Activated T-cell treated with anti-CD3 and anti-CD28 coated beads, Interleukin-2, amount 50 U/mL, for 72 hours (primary cell): ENCODE measurements around the gene IGF2BP3. TPM values are rescaled to one million over a fixed set of nuclear protein-coding genes. Genes with fewer than 3 reads are reported as not detected.
"Not testable (repeated sequence)": the region's sequence is repeated elsewhere in the genome, so short reads cannot be mapped to it uniquely, and the experiment has no call there.

Experiments used
- ATAC-seq, 2 donors: fragments of 150-1000 bp; cut with Tn5 transposase; replicated peaks in 1 of 2; 2 replicates each; pipeline ENCODE4 v1.10.0; 2021; ENCODE audit warnings: moderate library complexity in 2 of 2, mild to moderate bottlenecking in 1 of 2
- DNase-seq, 2 donors: peaks; one replicate each; pipeline ENCODE4 v3.0.0; 2021 to 2022; ENCODE audit warnings: mixed read lengths in 1 of 2
- H3K27ac Mint-ChIP-seq: one replicate; pipeline ENCODE4 v1.8.0; 2022; ENCODE audit warnings: mild to moderate bottlenecking, moderate library complexity, mixed read lengths
- H3K27me3 Mint-ChIP-seq: one replicate; pipeline ENCODE4 v1.8.0; 2022; ENCODE audit warnings: low read depth, mixed read lengths
- H3K36me3 Mint-ChIP-seq, 2 donors: one replicate each; pipeline ENCODE4 v1.8.0; 2022; ENCODE audit warnings: mixed read lengths in 2 of 2, mild to moderate bottlenecking in 1 of 2; ENCODE audit not compliant: insufficient read depth in 2 of 2
- H3K4me1 Mint-ChIP-seq: one replicate; pipeline ENCODE4 v1.8.0; 2022; ENCODE audit warnings: low read depth, mixed read lengths
- H3K4me3 Mint-ChIP-seq, 2 donors: one replicate each; pipeline ENCODE4 v1.8.0; 2022; ENCODE audit warnings: mild to moderate bottlenecking in 2 of 2, mixed read lengths in 2 of 2, moderate library complexity in 2 of 2
- H3K9me3 Mint-ChIP-seq, 2 donors: one replicate each; pipeline ENCODE4 v1.8.0; 2022; ENCODE audit warnings: mixed read lengths in 2 of 2
- total RNA-seq, 2 donors: library from RNA; stranded (reverse); gene quantifications; one replicate each; pipeline ENCODE4 v1.2.3, GENCODE V29; 2022

Gene IGF2BP3
- total RNA-seq, 2 donors from 2014 or later: 2.0 to 2.6 TPM

DNA sequence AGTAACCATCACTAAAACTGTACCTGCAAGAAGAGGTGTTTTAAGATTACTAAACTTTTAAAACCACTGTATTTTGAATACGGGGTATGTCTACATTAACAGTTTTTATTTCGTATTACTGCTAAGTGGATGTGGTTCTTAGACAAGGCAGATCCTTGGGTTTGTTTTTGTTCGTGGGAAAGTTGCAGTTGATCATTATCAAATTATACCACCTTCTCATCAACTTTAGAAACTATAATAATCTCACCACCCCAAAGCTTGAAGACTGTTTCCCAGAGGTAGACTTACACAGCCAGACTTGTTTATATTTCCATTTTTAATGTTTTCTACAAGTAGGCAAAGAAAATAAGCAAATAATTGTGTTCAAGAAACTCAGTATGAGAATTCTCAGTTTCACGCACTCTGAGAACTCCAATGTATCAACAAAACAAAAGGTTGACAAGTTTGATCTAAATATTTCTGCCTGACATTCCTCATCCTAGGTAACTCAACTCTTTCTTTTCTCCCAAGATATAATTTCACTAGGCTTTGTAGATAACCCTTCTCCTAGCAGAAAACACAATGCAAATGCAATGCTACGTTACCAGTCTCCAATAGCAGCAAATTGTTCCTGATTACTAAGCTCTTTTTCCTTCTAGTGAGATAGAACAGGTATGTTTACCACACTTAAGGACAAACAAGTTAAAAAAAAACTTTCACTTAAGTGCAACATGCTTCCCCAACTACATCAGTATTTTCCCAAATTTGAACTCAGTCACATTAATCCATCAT, 36.0 kb downstream of the IGF2BP3 start:
- no peak for DNase-seq

DNA sequence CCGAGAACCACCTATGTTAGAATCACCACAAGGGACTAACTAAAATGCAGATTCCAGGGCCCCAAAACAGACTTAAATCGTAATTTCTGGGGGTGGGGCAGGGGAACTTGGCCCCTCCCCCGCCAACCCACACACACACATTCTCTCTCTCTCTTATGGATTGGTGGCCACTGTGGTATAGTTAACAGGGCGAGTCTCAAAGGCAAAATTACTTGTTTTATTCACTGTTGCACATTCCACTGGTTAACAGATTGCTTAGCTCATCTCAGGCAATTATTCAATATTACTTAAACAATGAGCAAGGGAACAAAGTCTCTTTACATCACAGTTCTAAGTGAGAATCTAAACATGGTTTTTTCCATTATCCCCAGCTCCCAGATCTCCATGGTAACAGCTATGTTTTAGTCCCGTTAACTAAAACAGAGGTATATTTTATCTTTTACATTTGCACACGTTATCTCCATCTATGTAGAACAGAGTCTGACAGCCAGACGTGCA, 38.5 kb downstream of the IGF2BP3 start:
- peaks cover 55% of the 10 kb centered on the region for H3K27me3 Mint-ChIP-seq
- H3K27ac Mint-ChIP-seq: no peak overlapping the region
- peaks cover 11% of the 10 kb centered on the region for H3K4me1 Mint-ChIP-seq
- H3K36me3 Mint-ChIP-seq: no peaks in the 10 kb centered on the region
- H3K4me3 Mint-ChIP-seq: no peak overlapping the region
- ATAC-seq (no peak), DNase-seq (no peak)
- H3K9me3 Mint-ChIP-seq: no peaks in the 10 kb centered on the region

More for the DNA sequence above, 36.0 kb downstream of the IGF2BP3 start:
- H3K9me3 Mint-ChIP-seq: no peaks in the 10 kb centered on the region
- no peak overlapping the region for H3K4me3 Mint-ChIP-seq
- no peak overlapping the region for H3K27ac Mint-ChIP-seq
- H3K27me3 Mint-ChIP-seq: peaks cover 49% of the 10 kb centered on the region
- ATAC-seq: no peak
- H3K4me1 Mint-ChIP-seq: peaks cover 6% of the 10 kb centered on the region
- no peaks in the 10 kb centered on the region for H3K36me3 Mint-ChIP-seq

DNA sequence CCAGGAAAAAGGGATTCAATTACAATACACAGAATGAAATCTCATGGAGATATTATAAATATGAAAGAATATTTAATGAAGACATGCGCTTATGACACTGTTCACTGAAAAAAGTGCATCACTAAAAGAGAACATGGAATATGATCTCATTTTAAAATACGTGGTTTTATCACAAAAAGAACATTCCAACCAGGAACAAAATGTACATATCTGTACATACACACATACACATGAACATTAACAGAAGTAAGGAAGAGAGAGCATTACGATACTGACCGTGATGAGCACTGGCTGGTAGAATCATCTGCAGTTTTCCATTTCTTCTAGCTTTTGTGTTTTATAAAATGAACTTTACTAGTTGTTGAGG, 39.4 kb downstream of the IGF2BP3 start:
- no peak overlapping the region for H3K27ac Mint-ChIP-seq
- no peak overlapping the region for H3K4me3 Mint-ChIP-seq
- ATAC-seq: no peak
- no peaks in the 10 kb centered on the region for H3K36me3 Mint-ChIP-seq
- H3K4me1 Mint-ChIP-seq: peaks cover 14% of the 10 kb centered on the region
- H3K9me3 Mint-ChIP-seq: no peaks in the 10 kb centered on the region
- peaks cover 58% of the 10 kb centered on the region for H3K27me3 Mint-ChIP-seq
- DNase-seq: no peak

DNA sequence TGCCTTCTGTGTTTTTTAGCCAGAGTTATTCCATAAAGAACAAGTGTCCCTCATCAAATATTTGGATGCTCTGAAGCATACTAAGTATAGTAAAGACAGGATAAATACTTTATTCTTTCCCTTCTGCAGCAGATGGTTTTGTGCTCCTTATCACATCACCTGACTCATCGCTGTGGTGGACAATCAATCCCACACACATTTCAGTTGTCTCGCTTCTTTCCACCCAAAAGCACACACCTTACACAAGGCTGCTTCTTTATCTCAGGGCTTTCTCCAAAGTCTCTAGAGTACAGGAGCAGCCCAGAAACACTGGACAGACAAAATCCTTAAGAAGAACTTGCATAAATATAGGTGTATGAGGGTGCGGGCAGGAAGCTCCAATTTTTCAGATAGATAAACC, 43.4 kb downstream of the IGF2BP3 start:
- Mint-ChIP-seq H3K4me1 (peaks cover 14% of the 10 kb centered on the region), H3K36me3 (no peaks in the 10 kb centered on the region), H3K9me3 (no peaks in the 10 kb centered on the region), H3K4me3 (no peak overlapping the region), H3K27ac (no peak overlapping the region), H3K27me3 (peaks cover 50% of the 10 kb centered on the region)
- ATAC-seq (peak in 1 of 2 donors; percentile 60), DNase-seq (no peak)

DNA sequence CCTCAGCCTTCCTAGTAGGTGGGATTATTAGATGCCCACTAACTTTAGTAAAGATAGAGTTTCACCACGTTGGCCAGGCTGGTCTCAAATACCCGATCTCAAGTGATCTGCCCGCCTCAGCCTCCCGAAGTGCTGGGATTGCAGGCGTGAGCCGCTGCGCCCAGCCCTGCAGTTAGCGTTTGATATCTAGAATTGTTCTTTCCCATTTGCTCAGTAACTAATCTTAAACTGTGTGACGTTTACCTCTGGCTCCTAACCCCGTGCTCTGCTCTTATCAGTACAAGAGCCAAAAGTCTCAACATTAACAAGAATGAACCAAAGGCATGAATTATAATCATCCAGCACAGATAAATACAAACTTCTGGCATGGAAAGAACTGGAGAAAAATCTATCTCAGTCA, 47.4 kb downstream of the IGF2BP3 start:
- H3K4me3 Mint-ChIP-seq: no peak overlapping the region
- no peak overlapping the region for H3K27ac Mint-ChIP-seq
- no peak for DNase-seq
- no peaks in the 10 kb centered on the region for H3K36me3 Mint-ChIP-seq
- no peaks in the 10 kb centered on the region for H3K9me3 Mint-ChIP-seq
- peaks cover 32% of the 10 kb centered on the region for H3K4me1 Mint-ChIP-seq
- H3K27me3 Mint-ChIP-seq: peaks cover 19% of the 10 kb centered on the region
- ATAC-seq: no peak

DNA sequence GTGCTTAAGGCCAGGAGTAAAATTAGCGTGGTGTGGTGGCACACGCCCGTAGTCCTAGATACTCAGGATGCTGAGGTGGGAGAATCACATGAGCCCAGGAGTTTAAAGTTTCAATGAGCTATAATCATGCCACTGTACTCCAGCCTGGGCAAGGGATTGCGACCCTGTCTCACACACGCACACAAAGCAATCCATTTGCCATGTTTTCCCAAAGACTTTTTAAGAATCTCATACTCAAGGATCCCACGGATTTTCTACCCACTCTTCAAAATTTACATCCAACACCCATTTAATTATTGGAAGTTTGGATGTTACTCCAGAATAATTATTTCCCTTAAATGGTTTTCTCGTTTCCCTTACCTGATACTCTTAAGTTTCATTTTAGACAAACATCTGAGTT, 47.9 kb downstream of the IGF2BP3 start:
- DNase-seq: no peak

DNA sequence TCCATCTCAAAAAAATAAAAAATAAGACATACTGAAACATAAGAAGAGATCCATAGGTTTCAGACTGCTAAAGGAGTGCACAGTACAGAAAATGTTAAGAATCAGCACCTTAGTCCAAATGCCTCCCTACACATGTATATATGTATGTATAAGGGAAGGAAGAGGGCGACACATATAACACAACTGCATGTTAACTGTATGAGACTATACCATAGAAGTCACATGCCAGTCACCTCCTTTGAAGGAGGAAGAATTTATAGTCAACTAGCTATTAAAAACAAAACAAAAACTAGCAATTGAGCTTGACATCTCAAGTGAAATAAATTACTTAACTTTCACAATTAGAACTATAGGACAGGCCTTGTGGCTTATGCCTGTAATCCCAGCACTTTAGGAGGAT, 50.4 kb downstream of the IGF2BP3 start:
- no peaks in the 10 kb centered on the region for H3K9me3 Mint-ChIP-seq
- H3K4me1 Mint-ChIP-seq: peaks cover 28% of the 10 kb centered on the region
- no peak overlapping the region for H3K4me3 Mint-ChIP-seq
- DNase-seq (no peak), ATAC-seq (peak in 1 of 2 donors; percentile 25)
- H3K27me3 Mint-ChIP-seq: peaks cover 14% of the 10 kb centered on the region
- H3K27ac Mint-ChIP-seq: no peak overlapping the region
- H3K36me3 Mint-ChIP-seq: no peaks in the 10 kb centered on the region

More for the DNA sequence above, 47.9 kb downstream of the IGF2BP3 start:
- ATAC-seq: no peak
- H3K27me3 Mint-ChIP-seq: peaks cover 18% of the 10 kb centered on the region
- H3K27ac Mint-ChIP-seq: no peak overlapping the region
- no peaks in the 10 kb centered on the region for H3K36me3 Mint-ChIP-seq
- no peak overlapping the region for H3K4me3 Mint-ChIP-seq
- peaks cover 36% of the 10 kb centered on the region for H3K4me1 Mint-ChIP-seq
- H3K9me3 Mint-ChIP-seq: no peaks in the 10 kb centered on the region

DNA sequence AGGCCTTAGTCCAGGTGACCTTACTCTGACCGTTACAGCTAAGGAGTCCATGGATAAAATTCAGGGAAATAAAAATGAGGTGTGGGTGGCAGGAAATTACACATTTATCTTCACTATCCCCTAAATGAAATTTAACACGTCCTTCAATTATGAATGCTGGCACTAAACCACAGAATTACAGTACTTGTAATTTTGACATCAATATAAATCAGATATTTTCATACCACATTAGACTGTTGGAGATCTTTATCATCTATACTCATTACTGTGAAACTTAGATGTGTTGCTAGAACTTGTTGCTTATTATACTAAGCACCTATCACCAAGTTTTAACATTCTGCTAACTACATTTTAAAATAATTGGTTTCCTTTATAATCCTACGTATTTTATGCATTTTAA, 51.1 kb downstream of the IGF2BP3 start:
- Mint-ChIP-seq H3K27ac (no peak overlapping the region), H3K27me3 (peaks cover 14% of the 10 kb centered on the region), H3K4me3 (no peak overlapping the region), H3K9me3 (no peaks in the 10 kb centered on the region), H3K4me1 (peaks cover 28% of the 10 kb centered on the region), H3K36me3 (no peaks in the 10 kb centered on the region)
- DNase-seq (no peak), ATAC-seq (no peak)

DNA sequence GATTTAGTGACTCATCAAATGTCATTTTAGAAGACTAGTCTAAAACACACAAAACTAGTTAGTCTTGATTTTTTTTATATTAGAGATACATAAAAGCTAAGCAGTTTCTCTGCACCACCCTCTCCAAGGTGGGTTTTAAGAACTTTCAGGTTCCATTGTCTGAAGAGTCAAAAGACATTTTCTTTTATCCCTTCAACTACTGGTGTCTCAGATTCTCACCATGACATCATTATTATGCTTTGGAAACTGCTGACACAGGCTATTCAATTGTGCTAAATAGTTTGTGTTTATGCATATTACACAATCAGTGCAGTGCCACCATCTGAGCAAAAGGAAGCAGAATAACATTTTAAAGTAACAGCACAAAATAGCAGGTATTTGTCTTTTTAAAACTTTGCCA, 52.2 kb downstream of the IGF2BP3 start:
- ATAC-seq (no peak), DNase-seq (no peak)
- Mint-ChIP-seq H3K27ac (no peak overlapping the region), H3K36me3 (no peaks in the 10 kb centered on the region), H3K4me3 (no peak overlapping the region), H3K27me3 (peaks cover 9% of the 10 kb centered on the region), H3K4me1 (peaks cover 28% of the 10 kb centered on the region), H3K9me3 (no peaks in the 10 kb centered on the region)

DNA sequence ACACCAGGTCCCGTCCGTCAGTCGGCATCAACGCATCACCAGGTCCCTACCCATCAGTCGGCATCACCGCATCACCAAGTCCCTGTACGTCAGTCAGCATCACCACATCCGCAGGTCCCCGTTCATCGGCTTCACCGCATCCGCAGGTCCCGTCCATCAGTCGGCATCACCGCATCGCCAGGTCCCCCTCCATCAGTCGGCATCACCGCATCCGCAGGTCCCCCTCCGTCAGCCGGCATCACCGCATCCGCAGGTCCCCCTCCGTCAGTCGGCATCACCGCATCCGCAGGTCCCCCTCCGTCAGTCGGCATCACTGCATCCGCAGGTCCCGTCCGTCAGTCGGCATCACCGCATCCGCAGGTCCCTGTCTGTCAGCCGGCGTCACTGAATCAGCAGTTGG, 55.1 kb downstream of the IGF2BP3 start:
- no peak overlapping the region for H3K27ac Mint-ChIP-seq
- H3K4me3 Mint-ChIP-seq: no peak overlapping the region
- H3K4me1 Mint-ChIP-seq: peaks cover 23% of the 10 kb centered on the region
- peaks cover 5% of the 10 kb centered on the region for H3K27me3 Mint-ChIP-seq
- H3K36me3 Mint-ChIP-seq: no peaks in the 10 kb centered on the region
- ATAC-seq (no peak), DNase-seq (no peak)
- no peaks in the 10 kb centered on the region for H3K9me3 Mint-ChIP-seq

DNA sequence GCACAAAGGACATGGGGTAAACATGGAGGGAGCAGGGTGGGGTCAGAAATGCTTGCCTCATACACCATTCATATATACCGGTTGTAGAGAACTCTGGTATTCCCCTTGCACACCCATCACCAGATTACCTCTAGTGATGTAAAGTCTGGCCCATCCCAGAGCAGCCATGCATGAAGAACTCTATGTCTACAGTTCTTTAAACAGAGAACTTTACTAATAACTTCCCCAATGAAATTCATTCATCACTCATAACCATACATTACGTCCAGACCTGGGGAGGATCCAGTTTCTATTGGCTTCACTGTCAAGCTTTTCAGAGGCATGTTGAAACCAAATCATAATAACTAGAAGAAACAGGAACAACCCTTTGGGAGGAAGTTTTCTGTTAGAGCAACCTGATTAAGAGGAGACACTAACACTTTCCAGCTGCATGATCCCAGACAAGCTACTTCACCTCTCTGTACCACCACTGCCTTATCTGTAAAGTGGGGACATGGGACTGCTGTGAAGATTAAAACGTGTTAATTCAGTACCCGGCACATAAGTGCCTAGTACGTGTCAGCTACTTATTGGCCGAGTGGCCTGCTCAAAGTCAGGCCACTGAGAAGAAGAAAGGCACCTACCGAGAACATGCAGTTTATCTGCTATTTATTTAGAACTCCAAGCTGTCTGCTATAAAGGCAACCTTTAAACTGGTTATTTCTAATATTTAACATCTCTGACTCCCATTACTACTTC, 59.7 kb downstream of the IGF2BP3 start:
- Mint-ChIP-seq H3K4me3 (no peak overlapping the region), H3K4me1 (peaks cover 6% of the 10 kb centered on the region), H3K36me3 (peaks cover 2 to 5% of the 10 kb centered on the region in 2 donors), H3K27me3 (peaks cover 3% of the 10 kb centered on the region), H3K27ac (no peak overlapping the region), H3K9me3 (peaks cover 0 to 6% of the 10 kb centered on the region in 2 donors)
- ATAC-seq: no peak
- no peak for DNase-seq

DNA sequence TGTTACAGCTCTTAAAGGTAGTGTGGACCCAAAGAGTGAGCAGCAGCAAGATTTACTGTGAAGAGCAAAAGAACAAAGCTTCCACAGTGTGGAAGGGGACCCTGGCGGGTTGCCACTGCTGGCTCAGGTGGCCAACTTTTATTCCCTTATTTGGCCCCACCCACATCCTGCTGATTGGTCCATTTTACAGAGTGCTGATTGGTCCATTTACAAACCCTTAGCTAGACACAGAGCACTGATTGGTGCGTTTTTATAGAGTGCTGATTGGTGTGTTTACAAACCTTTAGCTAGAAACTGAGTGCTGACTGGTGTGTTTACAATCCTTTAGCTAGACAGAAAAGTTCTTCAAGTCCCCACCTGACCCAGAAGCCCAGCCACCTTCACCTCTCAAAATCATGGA, 63.7 kb downstream of the IGF2BP3 start:
- not testable (repeated sequence) for H3K36me3 Mint-ChIP-seq, H3K9me3 Mint-ChIP-seq, DNase-seq, H3K4me3 Mint-ChIP-seq, H3K27ac Mint-ChIP-seq, H3K27me3 Mint-ChIP-seq, ATAC-seq
- H3K4me1 Mint-ChIP-seq: peaks cover 29% of the 10 kb centered on the region

DNA sequence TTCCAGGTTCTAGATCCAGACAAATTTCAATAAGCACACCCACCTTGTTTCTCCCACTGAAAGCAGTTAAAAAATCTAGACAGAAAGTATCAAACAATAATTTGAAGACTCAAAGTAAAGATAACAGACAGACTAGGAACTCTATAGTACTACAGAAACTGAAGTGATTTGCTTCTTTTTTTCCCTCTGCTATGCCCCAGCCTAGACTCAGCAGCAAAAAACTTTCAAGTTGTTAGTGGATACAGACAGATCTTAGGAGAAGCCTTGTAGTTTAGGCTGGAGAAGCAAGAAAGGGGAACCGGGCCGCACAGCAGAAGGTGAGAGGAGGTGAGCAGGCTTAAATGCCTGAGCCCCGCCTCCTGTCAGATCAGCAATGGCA, 65.1 kb downstream of the IGF2BP3 start:
- Mint-ChIP-seq H3K36me3 (peaks cover 2 to 5% of the 10 kb centered on the region in 2 donors), H3K4me3 (peak overlapping the region; percentile 42 to 89)

More for the DNA sequence above, 65.1 kb downstream of the IGF2BP3 start:
- no peaks in the 10 kb centered on the region for H3K27me3 Mint-ChIP-seq
- H3K4me1 Mint-ChIP-seq: peaks cover 29% of the 10 kb centered on the region
- peak; percentile 39 to 49 for ATAC-seq
- H3K27ac Mint-ChIP-seq: peak overlapping the region; percentile 99
- DNase-seq: no peak
- peaks cover 0 to 6% of the 10 kb centered on the region in 2 donors for H3K9me3 Mint-ChIP-seq
